PFSK-1 (cell line): ENCODE measurements around the gene TRMU.

Source experiments
- FOXP2 ChIP-seq: optimal IDR thresholded peaks from 2 replicates; pipeline ENCODE3; 2011; ENCODE audit warnings: borderline replicate concordance, control low read depth, inconsistent platforms; ENCODE audit not compliant: insufficient read depth; ENCODE audit errors: extremely low read length, extremely low read depth
- POLR2AphosphoS5 ChIP-seq: IDR thresholded peaks from 2 replicates; pipeline ENCODE4 v1.6.1; 2012; ENCODE audit warnings: low read depth, mild to moderate bottlenecking, control low read depth, low read length, moderate library complexity
- SIN3A ChIP-seq: IDR thresholded peaks from 2 replicates; pipeline ENCODE4 v1.6.1; 2012; ENCODE audit warnings: mild to moderate bottlenecking, low read length, moderate library complexity, borderline replicate concordance; ENCODE audit not compliant: insufficient read depth
- TAF1 ChIP-seq: IDR thresholded peaks from 2 replicates; pipeline ENCODE4 v1.6.1; 2012; ENCODE audit warnings: low read length, control low read depth, borderline replicate concordance; ENCODE audit not compliant: insufficient read depth
- TF ChIP-seq, protein P1 (sequence below), 2 experiments: IDR thresholded peaks; 2 replicates each; pipeline versions ENCODE4 v1.6.1 to v1.8.0; 2011 to 2012; ENCODE audit warnings: low read depth in 2 of 2, low read length in 2 of 2, control low read depth in 1 of 2, inconsistent platforms in 1 of 2, mild to moderate bottlenecking in 1 of 2, moderate library complexity in 1 of 2; ENCODE audit not compliant: insufficient read depth in 1 of 2

Gene TRMU

DNA sequence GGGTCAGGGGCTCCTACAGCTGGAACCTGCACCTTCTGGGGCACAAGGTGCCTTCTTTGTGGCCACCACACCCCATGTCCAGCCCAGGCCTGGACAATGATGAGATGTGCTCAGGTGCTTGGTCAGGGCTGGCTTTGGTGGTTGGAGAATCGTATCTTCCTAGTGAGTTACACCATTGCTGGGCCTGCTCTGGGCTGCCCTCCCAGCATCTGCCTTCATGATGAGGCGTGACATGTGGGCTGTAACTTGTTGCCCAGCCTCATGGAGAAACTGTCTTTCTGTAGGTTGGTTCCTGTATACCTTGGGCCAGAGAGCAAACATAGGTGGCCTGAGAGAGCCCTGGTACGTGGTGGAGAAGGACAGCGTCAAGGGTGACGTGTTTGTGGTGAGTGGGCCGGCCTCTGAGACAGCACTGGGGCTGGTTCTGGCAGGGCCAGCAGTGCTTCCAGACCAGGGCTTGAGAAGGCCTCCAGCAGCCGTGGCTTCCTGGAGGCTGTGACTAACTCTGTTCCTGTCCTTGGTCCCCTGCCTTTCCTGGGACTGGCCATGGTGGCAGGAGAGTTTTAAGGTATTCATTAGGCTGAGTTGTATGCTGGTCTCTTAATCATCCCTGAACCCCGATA lies 18.1 kb downstream of the TRMU start:
- TF ChIP-seq TAF1 (no peak), SIN3A (no peak), POLR2AphosphoS5 (no peak), FOXP2 (no peak)
- TF ChIP-seq, protein P1, sequence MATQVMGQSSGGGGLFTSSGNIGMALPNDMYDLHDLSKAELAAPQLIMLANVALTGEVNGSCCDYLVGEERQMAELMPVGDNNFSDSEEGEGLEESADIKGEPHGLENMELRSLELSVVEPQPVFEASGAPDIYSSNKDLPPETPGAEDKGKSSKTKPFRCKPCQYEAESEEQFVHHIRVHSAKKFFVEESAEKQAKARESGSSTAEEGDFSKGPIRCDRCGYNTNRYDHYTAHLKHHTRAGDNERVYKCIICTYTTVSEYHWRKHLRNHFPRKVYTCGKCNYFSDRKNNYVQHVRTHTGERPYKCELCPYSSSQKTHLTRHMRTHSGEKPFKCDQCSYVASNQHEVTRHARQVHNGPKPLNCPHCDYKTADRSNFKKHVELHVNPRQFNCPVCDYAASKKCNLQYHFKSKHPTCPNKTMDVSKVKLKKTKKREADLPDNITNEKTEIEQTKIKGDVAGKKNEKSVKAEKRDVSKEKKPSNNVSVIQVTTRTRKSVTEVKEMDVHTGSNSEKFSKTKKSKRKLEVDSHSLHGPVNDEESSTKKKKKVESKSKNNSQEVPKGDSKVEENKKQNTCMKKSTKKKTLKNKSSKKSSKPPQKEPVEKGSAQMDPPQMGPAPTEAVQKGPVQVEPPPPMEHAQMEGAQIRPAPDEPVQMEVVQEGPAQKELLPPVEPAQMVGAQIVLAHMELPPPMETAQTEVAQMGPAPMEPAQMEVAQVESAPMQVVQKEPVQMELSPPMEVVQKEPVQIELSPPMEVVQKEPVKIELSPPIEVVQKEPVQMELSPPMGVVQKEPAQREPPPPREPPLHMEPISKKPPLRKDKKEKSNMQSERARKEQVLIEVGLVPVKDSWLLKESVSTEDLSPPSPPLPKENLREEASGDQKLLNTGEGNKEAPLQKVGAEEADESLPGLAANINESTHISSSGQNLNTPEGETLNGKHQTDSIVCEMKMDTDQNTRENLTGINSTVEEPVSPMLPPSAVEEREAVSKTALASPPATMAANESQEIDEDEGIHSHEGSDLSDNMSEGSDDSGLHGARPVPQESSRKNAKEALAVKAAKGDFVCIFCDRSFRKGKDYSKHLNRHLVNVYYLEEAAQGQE (IDR thresholded peaks at IDR 0.05; ENCODE audit: insufficient read depth in 1 of 2, low read depth in 2 of 2, low read length in 2 of 2): no peak

DNA sequence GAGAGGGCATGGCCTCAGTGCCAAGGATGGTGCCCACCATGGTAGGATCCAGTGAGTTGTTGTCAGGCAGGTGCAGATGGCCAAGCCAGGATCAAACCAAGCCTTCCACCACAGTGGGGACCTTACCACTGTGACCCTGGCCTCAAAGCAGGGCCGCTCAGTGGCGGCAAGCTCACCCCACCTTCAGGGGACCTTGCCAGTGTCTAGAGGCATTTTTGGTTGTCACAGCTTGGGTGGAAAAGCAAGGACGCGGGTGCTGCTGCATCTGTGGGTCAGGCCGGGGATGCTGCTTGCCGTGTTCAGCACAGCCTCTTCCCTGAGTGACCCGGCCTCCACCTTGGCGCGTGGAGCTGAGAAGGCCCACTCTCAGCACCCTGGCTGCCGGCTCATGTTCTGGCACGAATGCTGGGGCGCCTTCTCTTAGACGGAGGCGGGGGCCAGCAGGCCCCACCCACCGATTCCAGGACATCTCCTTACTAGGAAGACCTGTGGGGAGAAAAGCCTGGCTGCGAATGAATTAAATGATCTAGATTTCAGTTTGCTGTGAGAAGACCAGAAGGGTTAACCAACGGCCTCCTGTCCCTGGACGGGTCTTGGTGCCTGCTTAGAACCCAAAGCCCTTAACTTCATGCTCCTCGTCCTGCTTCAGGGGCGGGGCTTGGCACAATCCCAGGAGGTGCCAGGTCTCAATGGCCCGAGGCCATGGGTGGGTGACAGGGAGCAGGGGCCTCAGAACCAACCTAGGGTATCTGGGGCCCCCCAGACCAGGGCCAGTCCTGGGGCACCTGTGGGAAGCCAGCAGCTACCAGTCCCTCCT lies 18.9 kb downstream of the TRMU start:
- TF ChIP-seq POLR2AphosphoS5 (no peak), FOXP2 (no peak), SIN3A (no peak), TAF1 (no peak)
- TF ChIP-seq, protein P1 (IDR thresholded peaks at IDR 0.05; ENCODE audit: insufficient read depth in 1 of 2, low read depth in 2 of 2, low read length in 2 of 2): no peak

DNA sequence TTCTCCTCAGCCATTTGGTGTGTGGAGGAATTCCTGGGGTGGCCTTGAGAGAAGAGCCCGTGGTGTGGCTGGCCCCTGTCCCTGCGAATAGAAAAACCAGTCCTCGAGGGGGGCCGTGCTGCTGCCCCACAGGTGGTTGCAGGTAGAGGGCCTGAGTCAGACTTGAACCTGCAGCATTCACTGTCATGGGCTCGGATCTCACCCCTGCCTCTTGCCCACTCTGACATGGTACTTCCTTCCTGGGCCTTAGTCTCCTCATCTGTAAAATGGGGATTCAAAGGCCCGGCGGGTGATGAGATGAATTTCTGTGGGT lies 19.4 kb downstream of the TRMU start:
- TF ChIP-seq SIN3A (no peak), POLR2AphosphoS5 (no peak), FOXP2 (no peak), TAF1 (no peak)
- TF ChIP-seq, protein P1 (IDR thresholded peaks at IDR 0.05; ENCODE audit: insufficient read depth in 1 of 2, low read depth in 2 of 2, low read length in 2 of 2): no peak

DNA sequence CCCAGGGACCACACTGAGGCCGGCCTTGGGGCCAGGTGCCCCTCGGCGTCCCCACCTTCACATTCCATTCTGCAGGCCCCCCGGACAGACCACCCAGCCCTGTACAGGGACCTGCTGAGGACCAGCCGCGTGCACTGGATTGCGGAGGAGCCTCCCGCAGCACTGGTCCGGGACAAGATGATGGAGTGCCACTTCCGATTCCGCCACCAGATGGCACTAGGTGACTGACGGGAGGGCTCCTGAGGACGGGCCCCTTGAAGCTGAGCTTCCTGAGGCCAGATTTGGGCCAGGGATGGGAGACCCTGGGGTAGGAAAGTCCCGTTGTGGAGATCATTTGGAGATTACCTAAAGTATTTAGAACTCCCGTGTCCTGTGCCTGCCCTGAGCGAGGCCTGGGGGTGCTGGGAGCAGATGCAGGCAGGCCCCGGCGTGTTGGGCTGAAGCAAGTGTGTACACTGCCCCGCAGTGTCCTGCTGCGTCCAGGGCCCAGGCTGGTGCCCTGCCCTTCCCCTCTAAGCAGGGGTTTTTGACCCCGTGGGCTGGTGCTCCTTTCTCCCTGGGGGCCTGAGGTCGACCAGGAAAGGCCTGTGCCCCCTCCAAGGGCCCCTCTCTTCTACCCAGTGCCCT lies 20.0 kb downstream of the TRMU start:
- TF ChIP-seq SIN3A (no peak), TAF1 (no peak), POLR2AphosphoS5 (no peak), FOXP2 (no peak)
- TF ChIP-seq, protein P1 (IDR thresholded peaks at IDR 0.05; ENCODE audit: insufficient read depth in 1 of 2, low read depth in 2 of 2, low read length in 2 of 2): no peak
